Spleen (tissue), 11 donors: Measurements from ENCODE around the gene SPINK14. TPM values are rescaled to one million over a fixed set of nuclear protein-coding genes. Genes with fewer than 3 reads are reported as not detected.

Experiments used
- DNase-seq: peaks from one replicate; pipeline ENCODE4 v3.0.0-alpha.2; 2020
- H3K27ac ChIP-seq, 8 donors: fragments of 200-600 bp; sonication (generic) in 7 of 8; 1 replicate in 4 of 8; 2 replicates in 4 of 8; pipeline versions ENCODE4 v1.5.0 to v1.8.0; 2016 to 2021; ENCODE audit warnings: inconsistent platforms in 4 of 8, mild to moderate bottlenecking in 4 of 8, moderate library complexity in 1 of 8
- H3K27me3 ChIP-seq, 7 donors: fragments of 200-600 bp; sonication (generic) in 6 of 7; replicated peaks in 1 of 7; 1 replicate in 4 of 7; 2 replicates in 3 of 7; pipeline versions ENCODE4 v1.5.0 to v1.8.0; 2016 to 2021; ENCODE audit warnings: inconsistent platforms in 3 of 7, mild to moderate bottlenecking in 1 of 7
- H3K36me3 ChIP-seq, 6 donors: fragments of 200-600 bp; sonication (generic) in 5 of 6; 1 replicate in 4 of 6; 2 replicates in 2 of 6; pipeline versions ENCODE4 v1.5.0 to v1.8.0; 2016 to 2021; ENCODE audit warnings: inconsistent platforms in 2 of 6
- H3K4me1 ChIP-seq, 6 donors: fragments of 200-600 bp; sonication (generic) in 5 of 6; 1 replicate in 3 of 6; 2 replicates in 3 of 6; pipeline versions ENCODE4 v1.5.0 to v1.8.0; 2016 to 2021; ENCODE audit warnings: inconsistent platforms in 3 of 6
- H3K4me3 ChIP-seq, 8 donors: fragments of 200-600 bp; sonication (generic) in 7 of 8; 1 replicate in 4 of 8; 2 replicates in 4 of 8; pipeline versions ENCODE4 v1.5.0 to v1.8.0; 2016 to 2021; ENCODE audit warnings: inconsistent platforms in 4 of 8, mild to moderate bottlenecking in 4 of 8, moderate library complexity in 2 of 8
- H3K9me3 ChIP-seq, 8 donors: fragments of 200-600 bp; sonication (generic) in 7 of 8; 1 replicate in 4 of 8; 2 replicates in 4 of 8; pipeline versions ENCODE4 v1.5.0 to v1.8.0; 2016 to 2021; ENCODE audit warnings: inconsistent platforms in 4 of 8
- CTCF ChIP-seq, 11 experiments: fragments of 200-600 bp in 7 of 11; fragments of 450-650 bp in 4 of 11; sonication (generic) in 4 of 11; IDR thresholded peaks in 8 of 11; conservative IDR thresholded peaks in 3 of 11; 1 replicate in 7 of 11; 2 replicates in 4 of 11; pipeline versions ENCODE4 v1.4.0 to v1.8.0; 2016 to 2021; ENCODE audit warnings: antibody characterized with exemption in 11 of 11, inconsistent platforms in 4 of 11, mild to moderate bottlenecking in 1 of 11
- POLR2A ChIP-seq, 3 donors: fragments of 450-650 bp; IDR thresholded peaks; one replicate each; pipeline ENCODE4 v1.5.1; 2017; ENCODE audit warnings: antibody characterized with exemption in 3 of 3, mild to moderate bottlenecking in 1 of 3
- POLR2AphosphoS5 ChIP-seq, 3 donors: sonication (generic); formaldehyde crosslinking; IDR thresholded peaks; one replicate each; pipeline ENCODE4 v1.5.1; 2017; ENCODE audit warnings: antibody characterized with exemption in 3 of 3
- WGBS, 5 donors: extraction: QIAGEN DNeasy Blood & Tissue Kit in 3 of 5; methylation state at CpG; one replicate each; pipeline versions ENCODE4 v1.1.5 to v1.1.7; 2013 to 2018; 5-methylcytosine and 5-hydroxymethylcytosine counted together
- intact Hi-C: fragments of 100-400 bp; cut with DNase I; formaldehyde crosslinking; loops from one replicate; pipeline ENCODE4 v1.15.0; 2023; ENCODE audit warnings: low total_unique reads
- polyA plus RNA-seq, 3 donors: library from polyadenylated mRNA; stranded (reverse); fragments of 200-250 nt; gene quantifications; one replicate each; pipeline ENCODE4 v1.2.1, GENCODE V29; 2013
- total RNA-seq, 7 donors: library from RNA; depleted of rRNA in 3 of 7; stranded (reverse); fragments of >200 nt in 3 of 7; fragmentation: NEBNext Ultra II Directional in 4 of 7; extraction: Animal tissue kit (Norgen Biotek cat#: 25700) in 4 of 7; gene quantifications; one replicate each; pipeline versions ENCODE4 v1.1.0 to v1.2.1, GENCODE V29; 2016 to 2021
- donor health status: healthy with polysubstance abuse.
- donor health status: DM: no; HTN: no; CAD: no; lungs with moderate emphysema.
- donor health status: DM: no; HTN: no; CAD: no.
- donor health status: Bipolar disorder and iron deficiency.
- donor health status: healthy.
- donor health status: DM: no; HTN: no; CAD: no.
- donor health status: DM: yes; HTN: yes; CAD: no.

SPINK14 gene
- total and polyA plus RNA-seq, 10 donors = not detected

- intact Hi-C loops = no loop called here
- Histone ChIP-seq H3K27ac (no peak overlapping the region), H3K4me3 (no peak overlapping the region), H3K4me1 (no peaks in the 10 kb centered on the region), H3K27me3 (no peaks in the 10 kb centered on the region), H3K9me3 (no peaks in the 10 kb centered on the region), H3K36me3 (no peaks in the 10 kb centered on the region)
- no peak for TF ChIP-seq POLR2AphosphoS5 (IDR thresholded peaks at IDR 0.05)
- no peak for TF ChIP-seq POLR2A (IDR thresholded peaks at IDR 0.05)
- no peak for TF ChIP-seq CTCF (IDR thresholded peaks at IDR 0.05 in 8 of 11, conservative IDR thresholded peaks at IDR 0.05 in 3 of 11)
- no peak for DNase-seq
Observed at GRCh38 chr5:148208226-148208625, 39.9 kb downstream of the SPINK14 start.

- Histone ChIP-seq H3K27me3 (no peaks in the 10 kb centered on the region), H3K4me3 (no peak overlapping the region), H3K27ac (no peak overlapping the region), H3K36me3 (no peaks in the 10 kb centered on the region), H3K9me3 (no peaks in the 10 kb centered on the region), H3K4me1 (no peaks in the 10 kb centered on the region)
- WGBS, 5 donors = 51 to 62% (median 54%) methylated on average over 3 of the region's 3 CpGs
- no peak for TF ChIP-seq POLR2A (IDR thresholded peaks at IDR 0.05)
- TF ChIP-seq CTCF (IDR thresholded peaks at IDR 0.05 in 8 of 11, conservative IDR thresholded peaks at IDR 0.05 in 3 of 11) = no peak
- no peak for TF ChIP-seq POLR2AphosphoS5 (IDR thresholded peaks at IDR 0.05)
- intact Hi-C loops = no loop called here
- no peak for DNase-seq
Observed at GRCh38 chr5:148209151-148209770, 40.9 kb downstream of the SPINK14 start.

GRCh38 chr5:148214665-148215185 lies 46.4 kb downstream of the SPINK14 start:
- no peak for DNase-seq
- Histone ChIP-seq H3K36me3 (no peaks in the 10 kb centered on the region), H3K27ac (no peak overlapping the region), H3K4me1 (no peaks in the 10 kb centered on the region), H3K9me3 (peaks cover 0 to 5% (median 0%) of the 10 kb centered on the region in 8 donors), H3K27me3 (no peaks in the 10 kb centered on the region), H3K4me3 (no peak overlapping the region)
- intact Hi-C loops = no loop called here
- no peak for TF ChIP-seq POLR2A (IDR thresholded peaks at IDR 0.05)
- no peak for TF ChIP-seq CTCF (IDR thresholded peaks at IDR 0.05 in 8 of 11, conservative IDR thresholded peaks at IDR 0.05 in 3 of 11)
- no peak for TF ChIP-seq POLR2AphosphoS5 (IDR thresholded peaks at IDR 0.05)
- WGBS, 5 donors = 83 to 93% (median 88%) methylated on average over 1 of the region's 1 CpG

- intact Hi-C loops = no loop called here
- Histone ChIP-seq H3K36me3 (no peaks in the 10 kb centered on the region), H3K27me3 (peaks cover 0 to 3% (median 0%) of the 10 kb centered on the region in 7 donors), H3K9me3 (peaks cover 0 to 5% (median 0%) of the 10 kb centered on the region in 8 donors), H3K4me3 (no peak overlapping the region), H3K4me1 (no peaks in the 10 kb centered on the region), H3K27ac (no peak overlapping the region)
- no peak for DNase-seq
- TF ChIP-seq POLR2AphosphoS5 (IDR thresholded peaks at IDR 0.05) = no peak
- TF ChIP-seq CTCF (IDR thresholded peaks at IDR 0.05 in 8 of 11, conservative IDR thresholded peaks at IDR 0.05 in 3 of 11) = no peak
- no peak for TF ChIP-seq POLR2A (IDR thresholded peaks at IDR 0.05)
- 73 to 85% (median 79%) methylated on average over 6 of the region's 6 CpGs for WGBS, 5 donors
Observed at GRCh38 chr5:148221508-148221907, 53.2 kb downstream of the SPINK14 start.
